Astrocyte of the spinal cord (primary cell): Measurements from ENCODE around the gene CYP27B1.

Source experiments
- DNase-seq: peaks from one replicate; pipeline ENCODE4 v3.0.0; 2011; ENCODE audit warnings: low read depth, low spot score
- H3K4me3 ChIP-seq: 2 replicates; pipeline ENCODE4 v1.5.1; 2011; ENCODE audit warnings: low read depth, mild to moderate bottlenecking, low read length, moderate library complexity
- in situ Hi-C: cut with HindIII; loops from 2 replicates; pipeline ENCODE4 v1.10.0; 2017; ENCODE audit warnings: low sequenced_read_pairs
- TF ChIP-seq, protein P1 (sequence below): IDR thresholded peaks from 2 replicates; pipeline ENCODE4 v1.5.1; 2012; ENCODE audit warnings: low read depth, mild to moderate bottlenecking, low read length, inconsistent platforms

CYP27B1 gene, protein sequence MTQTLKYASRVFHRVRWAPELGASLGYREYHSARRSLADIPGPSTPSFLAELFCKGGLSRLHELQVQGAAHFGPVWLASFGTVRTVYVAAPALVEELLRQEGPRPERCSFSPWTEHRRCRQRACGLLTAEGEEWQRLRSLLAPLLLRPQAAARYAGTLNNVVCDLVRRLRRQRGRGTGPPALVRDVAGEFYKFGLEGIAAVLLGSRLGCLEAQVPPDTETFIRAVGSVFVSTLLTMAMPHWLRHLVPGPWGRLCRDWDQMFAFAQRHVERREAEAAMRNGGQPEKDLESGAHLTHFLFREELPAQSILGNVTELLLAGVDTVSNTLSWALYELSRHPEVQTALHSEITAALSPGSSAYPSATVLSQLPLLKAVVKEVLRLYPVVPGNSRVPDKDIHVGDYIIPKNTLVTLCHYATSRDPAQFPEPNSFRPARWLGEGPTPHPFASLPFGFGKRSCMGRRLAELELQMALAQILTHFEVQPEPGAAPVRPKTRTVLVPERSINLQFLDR

DNA sequence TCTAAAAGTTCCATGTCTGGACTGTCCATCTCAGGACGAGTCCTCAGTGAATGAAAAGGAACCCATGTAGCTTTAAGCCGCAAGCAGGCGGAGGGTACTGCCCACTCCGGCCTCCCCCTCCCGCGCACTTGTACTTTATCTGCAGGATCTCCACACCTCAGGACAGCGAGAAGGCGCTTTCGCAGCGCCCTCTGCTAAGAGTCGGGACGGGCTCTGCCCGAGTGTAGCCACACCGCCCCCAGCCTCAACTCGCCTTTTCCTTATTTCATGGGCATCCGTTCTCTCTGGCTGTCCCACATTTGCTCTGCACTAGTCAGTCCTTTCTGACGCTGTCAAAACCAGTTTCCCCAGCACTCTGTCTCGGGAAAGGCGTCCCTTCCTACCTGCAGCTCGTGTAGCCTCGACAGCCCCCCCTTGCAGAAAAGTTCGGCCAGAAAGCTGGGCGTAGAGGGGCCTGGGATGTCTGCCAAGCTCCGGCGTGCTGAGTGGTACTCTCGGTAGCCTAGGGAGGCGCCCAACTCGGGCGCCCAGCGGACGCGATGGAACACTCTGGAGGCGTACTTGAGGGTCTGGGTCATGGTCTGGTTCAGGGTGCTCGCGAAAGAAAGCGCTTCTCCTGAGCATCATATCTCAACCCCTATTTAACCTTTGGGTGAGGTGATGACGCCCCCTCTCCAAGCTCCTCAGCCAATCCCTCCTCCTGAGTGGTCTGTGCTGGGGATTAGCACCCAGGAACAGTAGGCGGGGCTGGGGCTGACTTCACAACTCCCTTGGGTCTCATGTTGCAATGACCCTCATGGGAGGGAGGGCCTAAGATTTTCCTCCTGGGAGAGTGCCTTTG lies at the start of gene CYP27B1:
Gene CYP27B1, minus strand, starts transcription at position 615 of the 841 bp plus-strand sequence. Its CDS starts 37 bp downstream, at position 578.
- in situ Hi-C loops, result no loop called here
- DNase-seq, result no peak
- TF ChIP-seq, protein P1, sequence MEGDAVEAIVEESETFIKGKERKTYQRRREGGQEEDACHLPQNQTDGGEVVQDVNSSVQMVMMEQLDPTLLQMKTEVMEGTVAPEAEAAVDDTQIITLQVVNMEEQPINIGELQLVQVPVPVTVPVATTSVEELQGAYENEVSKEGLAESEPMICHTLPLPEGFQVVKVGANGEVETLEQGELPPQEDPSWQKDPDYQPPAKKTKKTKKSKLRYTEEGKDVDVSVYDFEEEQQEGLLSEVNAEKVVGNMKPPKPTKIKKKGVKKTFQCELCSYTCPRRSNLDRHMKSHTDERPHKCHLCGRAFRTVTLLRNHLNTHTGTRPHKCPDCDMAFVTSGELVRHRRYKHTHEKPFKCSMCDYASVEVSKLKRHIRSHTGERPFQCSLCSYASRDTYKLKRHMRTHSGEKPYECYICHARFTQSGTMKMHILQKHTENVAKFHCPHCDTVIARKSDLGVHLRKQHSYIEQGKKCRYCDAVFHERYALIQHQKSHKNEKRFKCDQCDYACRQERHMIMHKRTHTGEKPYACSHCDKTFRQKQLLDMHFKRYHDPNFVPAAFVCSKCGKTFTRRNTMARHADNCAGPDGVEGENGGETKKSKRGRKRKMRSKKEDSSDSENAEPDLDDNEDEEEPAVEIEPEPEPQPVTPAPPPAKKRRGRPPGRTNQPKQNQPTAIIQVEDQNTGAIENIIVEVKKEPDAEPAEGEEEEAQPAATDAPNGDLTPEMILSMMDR, result no peak
- peak within 1 kb of the TSS; percentile 16 for H3K4me3 ChIP-seq

DNA sequence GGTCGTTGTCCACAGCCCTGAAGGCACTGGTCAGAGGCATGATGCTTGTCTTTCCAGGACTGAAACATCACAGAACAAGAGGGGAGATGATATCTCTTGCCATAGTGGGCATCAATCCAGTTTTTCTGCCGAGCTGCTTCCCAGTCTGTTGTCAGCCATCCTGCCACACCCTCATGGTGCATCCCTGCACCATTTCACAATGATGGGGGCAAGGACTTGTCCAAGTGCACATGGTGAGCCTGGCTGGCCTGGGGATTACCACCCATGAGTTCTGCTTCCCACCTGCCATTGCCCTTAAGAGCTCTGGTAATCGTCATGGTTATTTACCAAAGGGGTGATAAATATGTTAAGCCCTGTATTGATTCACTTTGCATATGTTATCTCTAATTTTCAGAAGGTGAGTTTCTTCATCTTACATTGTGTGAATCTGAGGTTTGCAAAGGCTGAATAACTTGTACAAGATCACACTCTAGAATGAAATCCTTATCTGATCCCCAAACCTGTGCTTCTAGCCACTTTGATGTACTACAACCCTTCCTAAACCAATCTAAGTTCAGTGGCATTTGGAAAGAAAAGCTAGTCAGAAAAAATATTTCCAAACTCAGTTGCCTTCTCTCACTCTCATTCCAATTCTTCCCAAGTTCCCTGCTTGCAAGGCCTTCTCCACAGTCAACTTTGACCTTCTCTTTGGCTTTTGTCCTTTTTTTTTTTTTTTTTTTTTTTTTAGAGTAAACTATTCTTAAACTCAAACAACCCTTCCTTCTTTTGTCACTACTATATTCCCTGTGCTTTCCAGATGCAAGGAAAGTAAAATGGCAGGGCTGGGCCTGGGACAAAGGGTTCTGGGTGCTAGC lies 49.4 kb upstream of the CYP27B1 start:
- in situ Hi-C loops, result no loop called here
- no peak for DNase-seq
- no peak overlapping the region for H3K4me3 ChIP-seq
- TF ChIP-seq, protein P1, result no peak

DNA sequence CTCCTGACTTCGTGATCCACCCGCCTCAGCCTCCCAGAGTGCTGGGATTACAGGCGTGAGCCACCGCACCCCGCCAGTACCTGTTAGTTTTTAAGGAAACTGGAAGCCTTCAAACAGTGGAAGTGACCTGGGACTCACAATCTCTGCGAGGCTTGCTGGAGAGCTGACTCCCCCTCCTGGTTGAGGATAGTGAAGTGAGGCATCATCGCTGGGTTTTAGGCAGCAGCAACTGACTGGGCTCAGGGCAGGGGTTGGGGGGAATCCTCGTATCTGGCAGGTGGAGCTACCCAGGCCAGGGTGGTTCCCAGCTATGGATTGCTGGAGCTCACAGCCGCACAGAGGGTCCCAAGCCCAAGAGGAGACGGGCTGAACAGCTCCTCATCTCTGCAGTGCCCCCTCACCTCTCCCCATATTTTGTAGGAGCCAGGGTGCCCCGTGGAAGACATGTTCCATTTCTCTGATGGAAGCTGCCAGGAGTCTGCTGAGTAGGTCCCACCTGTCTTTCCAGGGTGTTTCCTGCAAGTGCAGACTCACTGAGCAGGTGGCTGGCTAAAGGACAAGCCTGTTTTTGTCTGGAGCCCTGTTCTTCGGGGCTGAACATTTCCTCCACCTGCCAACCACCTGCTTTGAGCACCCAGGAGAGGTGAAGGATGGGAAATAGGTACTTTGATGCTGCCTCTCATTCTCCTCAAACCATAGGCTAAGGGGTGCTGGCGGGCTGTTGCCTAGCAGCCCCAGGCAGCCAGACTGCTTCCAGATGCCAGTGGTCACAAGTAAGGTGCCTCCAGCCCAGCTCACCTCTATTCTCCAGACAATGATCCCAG lies 48.5 kb upstream of the CYP27B1 start:
- in situ Hi-C loops, result no loop called here
- no peak for DNase-seq
- H3K4me3 ChIP-seq, result no peak overlapping the region
- TF ChIP-seq, protein P1, result peak; percentile 26

DNA sequence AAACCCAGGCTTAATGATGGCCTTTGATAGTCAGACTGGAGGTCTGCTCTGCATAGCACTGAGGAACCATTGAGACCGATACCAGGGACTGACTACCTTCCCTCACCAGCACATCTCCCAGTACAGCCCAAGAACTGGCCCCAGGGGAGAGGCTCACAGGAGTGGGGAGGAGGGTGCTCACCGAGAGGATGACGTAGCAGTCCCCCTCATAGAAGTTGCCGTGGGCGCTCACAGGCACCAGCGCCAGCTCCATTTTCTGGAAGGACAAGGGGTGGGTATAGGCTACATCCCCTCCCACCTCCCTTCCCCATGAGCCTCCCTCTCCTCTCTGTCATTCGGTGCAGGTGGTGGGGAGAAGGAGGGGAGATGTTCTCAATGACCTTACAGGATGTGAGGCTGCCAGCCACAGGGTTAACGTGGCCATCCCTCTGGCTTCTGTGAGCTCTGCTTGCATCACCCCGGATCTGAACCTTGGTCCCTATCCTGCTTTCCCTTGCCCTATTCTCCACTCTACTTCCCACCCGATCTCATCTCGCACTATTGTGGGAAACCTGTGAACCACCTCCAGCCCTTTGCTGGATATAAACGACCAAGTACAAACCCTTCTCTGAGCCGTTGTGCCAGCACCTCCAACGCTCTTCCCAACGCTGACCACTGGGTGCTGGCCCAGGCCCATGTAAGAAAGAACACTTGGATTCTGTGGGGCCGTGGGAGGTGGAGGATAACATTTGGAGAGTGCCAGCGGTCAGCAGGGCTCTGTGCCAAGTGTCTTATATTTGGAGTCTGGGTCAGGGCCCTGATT lies 47.3 kb upstream of the CYP27B1 start:
- DNase-seq, result peak; percentile 23
- no peak overlapping the region for H3K4me3 ChIP-seq
- TF ChIP-seq, protein P1, result no peak
- in situ Hi-C loops, result no loop called here

DNA sequence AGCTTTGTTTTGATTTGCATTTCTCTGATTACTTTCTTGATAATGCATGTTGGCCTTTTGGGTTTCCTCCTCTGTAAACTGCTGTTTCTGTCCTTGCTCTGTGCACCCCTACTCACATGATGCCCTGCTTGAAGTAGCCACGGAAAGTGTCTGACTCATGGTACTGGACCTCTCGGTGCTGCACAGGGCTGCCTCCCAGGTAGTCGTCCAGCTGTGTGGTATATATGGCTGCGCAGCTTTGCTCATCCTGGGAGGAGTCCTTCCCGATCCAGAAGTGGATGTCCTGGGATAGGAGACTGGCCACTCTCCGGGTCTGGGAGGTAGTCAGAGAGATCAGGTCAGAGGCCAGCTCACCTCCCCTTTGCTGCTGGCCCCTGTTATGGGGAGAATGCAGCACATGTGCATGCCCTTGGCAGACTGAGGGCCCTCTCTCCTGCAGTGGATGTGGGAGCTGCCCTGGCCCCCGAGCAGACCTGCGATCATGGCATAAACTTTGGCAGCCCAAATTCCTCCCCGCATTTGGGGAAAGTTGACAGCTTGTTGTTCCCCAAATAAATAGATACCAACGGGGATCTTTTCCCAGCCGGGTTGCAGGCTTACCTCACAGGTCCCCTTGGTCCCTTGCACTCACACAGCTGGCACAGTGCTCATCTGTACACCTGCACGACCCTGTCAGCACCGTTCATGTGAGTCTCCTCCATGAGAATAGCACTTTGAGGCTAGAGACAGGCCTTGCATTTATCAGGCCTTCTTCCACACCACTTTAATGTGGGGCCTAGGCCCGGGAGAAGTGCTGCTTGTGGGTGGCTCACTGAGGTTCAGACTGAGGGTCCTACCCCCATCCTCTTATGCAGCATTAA lies 46.5 kb upstream of the CYP27B1 start:
- TF ChIP-seq, protein P1, result no peak
- in situ Hi-C loops, result no loop called here
- H3K4me3 ChIP-seq, result no peak overlapping the region
- DNase-seq, result peak; percentile 28
